Activated CD8-positive, alpha-beta memory T cell treated with anti-CD3 and anti-CD28 coated beads for 4 hours (primary cell): Measurements from ENCODE around the gene SRPX.

Source experiments
- DNase-seq, 2 donors: peaks; one replicate each; pipeline ENCODE4 v3.0.0-alpha.2; 2020; ENCODE audit warnings: low read depth in 2 of 2

Gene SRPX

DNA sequence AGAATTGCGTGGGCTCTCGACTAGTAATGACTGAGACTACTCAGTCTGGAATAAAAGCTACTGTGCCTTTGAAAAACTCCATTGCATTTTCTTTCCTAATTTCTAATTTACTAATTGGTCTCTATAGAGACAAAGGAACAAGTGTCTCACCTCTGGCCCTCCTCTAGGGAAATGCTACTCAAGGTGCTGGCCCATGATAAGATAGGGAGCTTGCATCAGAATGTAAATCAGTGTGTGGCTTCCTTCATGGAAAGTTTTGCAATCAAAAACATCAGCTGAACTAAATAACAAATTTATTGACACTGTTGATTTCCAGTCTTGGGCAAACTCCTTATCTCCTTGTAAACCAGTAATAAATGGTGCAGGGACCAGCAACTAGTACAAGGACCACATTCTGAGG, 81.8 kb downstream of the SRPX start:
- DNase-seq: no peak

DNA sequence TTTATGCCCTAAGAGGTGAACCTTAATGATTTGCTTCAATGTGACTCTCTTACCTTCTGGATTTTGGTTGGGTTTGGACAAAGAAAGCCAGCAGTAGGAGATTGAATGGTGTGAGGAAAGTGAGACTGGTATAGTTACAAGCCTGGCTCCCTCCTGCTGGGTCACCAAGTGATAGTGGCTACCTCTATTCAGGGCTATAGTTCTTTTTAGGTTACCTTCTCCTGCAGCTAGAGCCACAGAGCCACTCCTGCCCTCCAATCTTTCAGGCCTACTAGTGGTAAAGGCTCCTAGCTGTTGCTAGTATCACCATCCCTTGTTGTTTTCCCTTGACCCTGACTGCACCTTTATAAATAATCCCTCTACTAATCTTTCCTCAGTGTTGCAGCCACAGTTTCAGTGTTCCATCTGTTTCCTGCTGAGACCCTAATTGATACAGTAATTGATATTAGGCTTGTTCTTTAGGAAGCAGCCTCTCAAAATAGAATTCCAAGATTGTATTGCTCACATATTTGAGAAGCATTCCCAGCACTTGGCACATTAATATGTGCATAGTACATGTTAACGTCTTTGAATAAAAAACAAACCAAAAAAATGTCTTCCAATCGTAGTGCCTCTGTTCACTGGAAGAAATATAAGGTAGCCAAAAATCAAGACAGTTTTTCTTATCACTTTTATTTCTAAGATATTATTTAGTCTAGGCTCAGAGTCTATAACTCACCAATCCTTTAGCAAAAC, 82.3 kb downstream of the SRPX start:
- DNase-seq: no peak

DNA sequence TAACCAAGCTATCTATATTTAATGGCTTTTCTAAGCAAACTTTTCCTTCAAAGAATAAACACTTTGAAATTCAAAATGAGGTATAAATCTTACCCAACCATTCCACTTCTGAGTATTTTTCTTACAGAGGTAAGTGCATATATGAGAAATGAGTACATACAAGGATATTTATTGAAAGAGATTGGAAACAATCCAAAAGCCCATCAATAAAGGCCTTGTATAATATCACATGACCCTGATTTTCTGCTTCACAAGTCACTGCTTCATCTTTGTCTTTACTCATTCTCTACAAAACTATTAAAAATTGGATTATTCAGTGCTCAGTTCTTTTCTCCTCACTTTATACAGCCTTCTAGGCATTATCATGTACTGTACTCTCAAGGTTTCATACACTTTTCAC, 91.3 kb downstream of the SRPX start:
- DNase-seq: no peak

DNA sequence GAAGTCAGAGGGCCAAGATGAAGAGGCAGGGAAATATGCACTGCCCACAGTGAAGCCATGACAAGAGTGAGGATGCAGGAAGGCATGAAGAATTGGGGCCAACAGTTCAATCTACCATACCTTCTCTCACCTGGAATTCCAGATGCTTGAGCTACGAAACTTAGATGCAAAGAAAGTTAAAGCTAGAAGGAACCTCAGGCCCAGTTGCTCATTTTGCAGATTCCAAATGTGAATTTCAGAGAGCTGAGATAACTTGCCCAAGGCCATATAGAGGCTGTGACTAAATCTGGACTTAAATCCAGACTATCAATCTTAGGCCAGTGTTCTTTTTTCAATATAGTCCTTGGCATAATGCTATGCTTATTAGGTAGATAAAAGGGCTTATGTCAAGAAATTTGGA, 92.7 kb downstream of the SRPX start:
- no peak for DNase-seq

DNA sequence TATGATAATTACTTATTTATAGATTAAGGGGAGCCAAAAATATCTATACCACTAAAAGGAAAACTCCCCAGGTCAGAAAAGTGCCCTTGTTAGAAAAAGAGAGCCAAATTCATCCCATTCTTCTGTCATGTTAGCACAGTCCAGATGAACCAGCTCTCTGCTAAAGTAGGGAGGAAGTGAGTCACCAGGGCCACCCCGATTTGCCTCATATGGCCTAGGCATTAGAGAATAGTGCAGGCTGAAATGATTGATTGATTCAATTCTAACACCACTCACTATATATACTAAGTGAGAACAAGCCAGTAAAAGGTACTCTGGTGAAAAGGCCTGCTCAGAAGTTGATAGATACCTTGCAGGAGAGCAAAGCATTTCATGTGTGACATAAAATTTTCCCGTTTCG, 94.5 kb downstream of the SRPX start:
- DNase-seq: no peak

DNA sequence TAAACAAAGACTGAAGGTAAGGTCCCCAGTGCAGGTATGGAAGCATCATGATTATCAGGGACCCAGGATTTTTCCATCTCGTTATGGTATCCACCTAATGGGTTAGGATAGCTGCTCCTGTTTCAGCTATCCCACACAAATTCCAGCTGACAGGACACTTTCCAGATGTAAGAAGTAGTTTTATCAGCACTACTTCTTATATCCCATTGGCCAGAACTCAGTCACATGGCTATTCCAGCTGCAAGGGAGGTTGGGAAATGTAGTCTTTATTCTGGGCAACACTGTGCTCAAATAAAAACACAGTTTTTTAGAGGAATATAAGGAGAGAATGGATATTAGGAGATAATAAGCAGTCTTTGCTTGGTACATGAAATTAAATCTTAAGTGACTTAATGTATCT, 96.7 kb downstream of the SRPX start:
- DNase-seq: no peak

DNA sequence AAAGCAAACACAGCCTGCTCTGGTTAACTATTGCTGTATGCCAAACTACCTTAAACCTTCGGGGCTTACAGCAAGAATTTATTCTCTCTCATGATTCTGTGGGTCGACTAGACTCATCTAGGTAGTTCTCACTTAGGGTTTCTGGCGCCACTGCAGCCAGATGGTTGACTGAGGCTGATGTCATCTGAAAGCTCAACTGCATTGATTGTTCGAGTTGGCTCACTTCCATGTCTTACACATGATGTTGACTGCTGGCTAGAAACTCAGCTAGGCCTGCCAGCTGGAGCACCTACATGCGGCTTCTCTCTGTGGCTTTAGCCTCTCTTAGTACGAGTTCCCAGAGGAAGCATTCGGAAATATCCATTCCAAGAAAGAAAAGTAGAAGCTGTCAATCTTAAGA, 103.2 kb downstream of the SRPX start:
- no peak for DNase-seq

DNA sequence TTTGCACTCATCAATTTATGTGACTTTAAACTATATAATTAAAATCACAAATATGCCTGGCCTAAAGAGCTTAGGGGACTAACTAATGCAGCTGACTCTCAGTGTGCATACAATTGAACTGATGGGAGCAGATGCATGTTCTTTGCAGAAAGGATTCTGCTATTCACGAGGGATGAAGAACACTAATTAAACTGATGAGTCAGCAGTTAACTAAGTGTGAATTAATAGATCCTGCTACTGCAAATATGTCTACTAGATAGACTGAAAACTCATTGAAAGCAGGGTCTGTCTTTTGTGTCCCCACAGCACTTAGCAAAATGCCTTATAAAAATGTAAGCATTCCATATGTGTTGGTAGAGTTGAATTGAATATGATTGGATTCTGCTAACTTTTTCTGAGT, 104.0 kb downstream of the SRPX start:
- DNase-seq: no peak

DNA sequence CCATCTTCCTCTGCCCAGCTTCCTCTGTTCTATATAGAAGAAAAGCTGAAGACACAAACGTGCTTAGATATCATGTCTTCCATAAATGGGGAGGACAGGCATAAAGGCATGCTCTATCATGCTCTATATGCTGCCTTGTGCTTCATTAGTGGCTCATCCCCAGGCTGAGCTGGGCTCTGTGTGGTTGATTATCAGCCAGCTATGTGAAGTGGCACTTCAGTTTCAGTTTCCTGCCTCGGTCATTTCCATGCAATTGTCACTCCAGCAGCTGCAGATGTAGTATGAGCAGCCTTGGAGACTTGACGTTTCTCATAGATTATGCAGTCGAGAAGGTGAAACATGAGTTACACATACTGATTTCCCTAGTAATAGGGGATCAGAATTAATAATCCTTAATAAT, 108.1 kb downstream of the SRPX start:
- no peak for DNase-seq

DNA sequence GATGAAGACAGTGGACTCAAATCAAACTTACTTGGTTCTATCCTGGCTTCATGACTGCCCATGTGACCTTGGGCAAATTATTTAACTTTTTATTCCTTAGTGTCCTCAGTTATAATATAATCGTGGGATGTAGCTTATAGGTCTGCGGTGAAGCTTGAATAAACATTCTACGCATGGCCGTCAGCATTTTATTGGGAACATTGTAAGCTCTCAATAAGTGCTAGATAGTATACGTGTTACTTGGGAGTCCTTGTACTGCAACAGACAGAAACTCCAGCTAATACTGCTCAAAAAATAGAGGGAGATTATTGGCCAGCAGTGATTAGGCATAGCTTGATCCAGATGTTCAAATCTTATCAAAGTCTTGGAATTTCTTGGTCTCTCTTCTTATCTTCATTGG, 109.5 kb downstream of the SRPX start:
- no peak for DNase-seq

DNA sequence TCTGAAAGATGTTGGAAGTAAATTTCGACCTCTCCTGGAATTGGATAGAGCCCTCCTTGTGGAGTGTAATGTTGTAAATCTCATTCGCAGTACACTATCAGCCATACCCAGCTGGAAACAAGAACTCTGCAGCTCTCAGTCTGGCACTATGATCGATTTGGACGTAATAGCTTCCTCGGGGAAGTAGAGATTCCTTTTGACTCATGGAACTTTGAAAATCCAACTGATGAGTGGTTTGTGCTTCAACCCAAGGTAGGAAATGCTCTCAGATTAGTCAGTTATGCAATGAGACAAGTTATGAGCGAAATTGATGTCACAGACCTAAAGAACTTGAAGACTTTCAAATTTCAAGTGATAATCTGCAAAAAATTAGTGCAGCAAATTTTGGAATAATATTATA, 110.4 kb downstream of the SRPX start:
- no peak for DNase-seq

DNA sequence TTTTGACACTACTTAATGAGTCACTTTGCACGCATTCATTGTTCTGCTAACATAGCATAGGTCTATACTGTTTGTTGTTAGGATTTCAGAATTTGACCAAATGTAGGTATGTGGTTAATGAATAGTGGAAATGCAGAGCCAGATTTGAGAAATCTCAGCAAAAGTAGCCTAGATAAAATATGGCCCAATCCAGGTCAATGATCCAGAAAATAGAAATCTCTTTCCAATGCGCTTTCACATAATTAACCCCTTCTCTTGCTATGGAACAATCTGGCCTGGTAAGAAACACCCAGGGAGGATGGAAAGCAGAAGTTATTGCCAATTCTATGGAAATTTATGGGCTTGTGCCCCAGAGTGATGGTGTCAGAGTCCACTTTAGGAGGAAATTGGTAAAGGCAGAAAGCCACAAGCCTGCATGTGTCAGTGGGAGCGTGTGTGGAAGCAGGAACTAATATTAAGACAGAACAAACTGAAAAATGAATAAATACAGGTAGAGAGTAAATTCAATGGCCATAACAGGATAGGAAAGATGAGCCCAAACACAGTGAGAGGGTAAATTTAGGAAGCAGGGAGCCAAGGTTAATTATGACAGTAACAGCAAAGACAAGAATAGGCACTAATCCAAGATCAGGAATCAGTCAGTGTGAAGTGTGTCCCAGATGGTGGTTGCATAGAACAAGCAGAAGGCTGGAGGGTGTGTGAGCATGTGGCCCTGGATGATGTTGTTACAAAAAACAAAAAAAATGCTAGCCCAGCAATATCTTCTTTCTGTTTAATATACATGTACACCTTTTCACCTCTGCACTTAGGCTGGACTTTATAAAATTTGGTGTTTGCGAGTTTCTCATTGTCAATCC, 111.4 kb downstream of the SRPX start:
- no peak for DNase-seq

DNA sequence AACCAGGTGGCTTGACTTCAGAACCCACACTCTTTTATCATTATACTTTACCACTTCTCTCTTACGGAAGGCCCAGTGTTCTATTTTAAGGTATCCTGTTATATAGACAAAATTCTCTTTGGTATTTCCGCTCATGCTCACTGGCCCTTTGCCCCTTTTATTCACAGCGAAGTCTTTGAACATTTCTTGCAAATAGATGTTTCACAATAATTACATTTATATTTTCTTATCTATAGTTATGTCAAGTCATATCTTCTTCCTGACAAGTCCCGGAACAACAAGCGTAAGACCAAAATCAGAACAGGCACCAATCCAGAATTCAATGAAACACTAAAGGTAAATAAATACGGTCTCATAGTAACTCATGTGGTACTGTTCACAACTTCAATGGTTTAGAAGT, 112.3 kb downstream of the SRPX start:
- no peak for DNase-seq

DNA sequence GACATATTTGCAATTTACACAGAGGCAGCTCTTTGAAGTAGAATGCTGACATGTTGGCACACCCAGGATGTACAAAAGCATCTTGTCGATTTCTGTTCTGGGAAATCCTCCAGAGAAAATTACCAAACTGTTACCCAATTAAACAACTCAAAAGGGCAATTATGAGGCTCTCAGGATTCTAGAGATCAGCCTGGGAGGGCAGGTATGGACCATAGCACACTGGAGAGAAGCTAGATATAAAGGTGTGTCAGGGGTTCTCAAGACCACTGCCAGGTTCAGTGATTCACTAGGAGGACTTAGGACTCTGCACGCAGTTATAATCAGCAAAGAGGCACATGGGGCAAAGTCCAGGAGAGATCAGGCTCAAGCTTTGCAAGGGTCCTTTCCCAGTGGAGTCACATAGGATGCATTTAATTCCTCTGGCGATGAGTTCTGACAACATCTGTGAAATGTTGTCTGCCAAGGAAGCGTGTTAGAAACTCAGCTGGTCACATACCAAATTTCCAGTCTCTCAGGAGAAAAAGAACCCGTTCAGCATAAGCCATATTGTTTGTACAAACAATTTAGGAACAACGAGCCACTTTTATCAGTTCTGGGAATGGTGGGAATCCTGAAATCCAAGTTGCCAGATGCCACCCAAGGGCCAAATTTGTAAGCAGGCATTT, 113.5 kb downstream of the SRPX start:
- no peak for DNase-seq

DNA sequence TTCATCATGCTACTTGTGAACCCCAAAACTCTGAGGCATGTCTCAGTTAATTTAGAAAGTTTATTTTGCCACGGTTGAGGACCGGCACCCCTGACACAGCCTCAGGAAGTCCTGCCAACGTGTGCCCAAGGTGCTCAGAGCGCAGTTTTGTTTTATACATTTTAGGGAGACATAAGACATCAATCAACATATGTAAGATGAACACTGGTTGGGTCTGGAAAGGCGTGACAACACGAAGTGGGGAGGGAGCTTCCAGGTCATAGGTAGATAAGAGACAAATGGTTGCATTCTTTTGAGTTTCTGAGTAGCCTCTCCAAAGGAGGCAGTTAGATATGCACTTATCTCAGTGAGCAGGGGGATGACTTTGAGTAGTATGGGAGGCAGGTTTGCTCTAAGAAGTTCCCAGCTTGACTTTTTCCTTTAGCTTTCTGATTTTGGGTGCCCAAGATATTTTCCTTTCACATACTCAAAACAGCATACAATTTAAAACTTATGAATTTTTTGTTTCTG, 115.4 kb downstream of the SRPX start:
- no peak for DNase-seq

DNA sequence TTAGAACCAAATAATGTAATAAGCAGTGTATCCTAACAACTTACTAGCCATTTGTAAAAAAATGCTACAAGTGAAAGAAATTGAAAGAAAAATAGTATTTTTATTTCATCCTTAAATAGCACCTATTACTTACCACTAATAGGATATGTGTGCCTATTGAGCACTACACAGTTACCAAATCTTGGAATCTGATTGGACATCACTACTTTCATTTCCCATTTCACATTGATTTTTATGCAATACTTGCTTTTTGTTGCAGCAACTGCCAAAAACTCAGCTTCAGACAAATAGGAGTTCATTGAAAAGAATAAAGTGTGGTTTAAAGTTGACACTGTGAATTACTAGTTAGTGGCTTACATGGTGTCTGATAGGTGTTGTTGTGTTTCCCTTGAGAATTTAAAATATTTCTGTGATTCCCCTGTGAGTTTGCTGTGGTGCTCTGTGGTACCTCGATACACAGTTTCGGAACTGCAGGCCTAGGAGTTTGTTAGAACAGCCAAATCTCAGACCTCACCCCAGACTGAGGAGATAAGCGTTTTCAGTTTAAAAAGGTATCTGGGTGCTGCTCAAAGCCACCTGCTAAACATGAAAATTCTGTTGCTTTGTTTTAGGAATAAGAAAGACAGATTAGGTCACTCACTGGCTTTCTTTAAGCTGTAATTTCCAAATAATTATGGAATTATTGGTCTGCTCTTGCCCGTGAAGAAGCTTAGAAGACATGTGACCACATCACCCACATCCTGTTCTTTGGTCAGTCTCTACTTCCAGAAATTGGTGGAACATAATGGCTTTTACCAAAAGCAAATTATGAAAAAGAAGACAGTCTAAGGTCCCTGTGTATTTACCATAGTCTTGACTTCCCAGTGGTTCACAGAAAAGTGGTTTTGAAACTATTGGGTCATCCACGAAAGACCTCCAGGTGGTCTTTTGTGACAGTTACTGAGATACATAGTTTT, 116.5 kb downstream of the SRPX start:
- DNase-seq: no peak

DNA sequence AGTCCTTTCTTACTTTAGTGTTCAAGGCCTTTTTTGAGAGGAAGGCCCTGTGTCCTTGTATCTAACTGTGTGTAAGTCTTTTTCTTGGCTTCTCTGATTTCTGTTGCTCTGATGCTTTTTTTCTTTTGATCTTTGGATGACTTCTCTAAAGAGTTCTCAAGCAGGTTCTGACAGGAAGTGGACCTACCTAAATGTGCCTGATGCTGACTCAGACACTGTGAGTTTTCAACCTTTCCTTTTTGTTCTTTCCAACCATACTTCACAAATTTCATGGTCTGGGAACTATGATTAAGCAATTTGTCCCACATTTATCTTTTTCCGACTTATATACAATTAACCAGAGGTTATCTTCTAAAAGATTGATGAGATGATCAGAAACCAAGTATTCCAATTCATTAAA, 117.8 kb downstream of the SRPX start:
- no peak for DNase-seq

DNA sequence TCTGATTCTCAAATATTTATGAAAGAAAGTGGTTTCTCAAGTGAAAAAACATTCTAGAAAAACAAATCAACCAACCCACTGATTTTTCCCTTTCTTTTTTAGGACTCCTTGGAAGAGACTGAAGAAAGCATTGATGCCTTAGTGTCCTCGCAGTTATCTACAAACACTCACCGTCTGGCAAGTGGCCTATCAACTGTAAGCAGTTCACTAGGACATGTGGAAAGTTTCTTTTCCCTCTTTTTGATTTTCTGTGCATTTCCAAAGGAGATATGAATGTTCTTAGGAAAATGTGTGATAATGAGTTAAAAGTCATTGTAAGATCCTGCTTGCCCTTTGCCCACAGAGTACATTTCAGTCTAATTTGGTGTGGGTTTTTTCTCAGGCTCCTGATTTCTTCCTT, 118.4 kb downstream of the SRPX start:
- DNase-seq: no peak

DNA sequence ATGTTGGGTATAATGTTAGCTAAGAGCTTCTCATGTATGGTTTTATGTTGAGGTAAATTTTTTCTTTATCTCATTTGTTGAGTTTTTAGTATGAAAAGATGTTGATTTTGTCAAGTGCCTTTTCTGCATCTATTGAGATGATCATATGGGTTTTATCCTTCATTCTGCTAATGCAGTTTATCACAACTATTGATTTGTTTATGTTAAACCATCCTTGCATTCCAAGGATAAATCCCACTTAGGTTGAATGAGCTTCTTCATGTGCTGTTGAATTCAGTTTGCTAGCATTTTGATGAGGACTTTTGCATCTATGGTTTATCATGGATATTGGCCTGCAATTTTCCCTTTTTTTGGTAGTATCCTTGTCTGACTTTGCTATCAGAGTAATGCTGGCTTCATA, 121.0 kb downstream of the SRPX start:
- no peak for DNase-seq
